Stimulated activated CD4-positive, alpha-beta T cell treated with anti-CD3 and anti-CD28 coated beads, Interleukin-1b, Interleukin-23, amount 100 ng/mL, for 1 hour (primary cell): ENCODE measurements around the gene ZFPM1.
A peak's percentile ranks its signal among the peaks of the same experiment; 100 is the strongest.

Experiments used
- DNase-seq, 2 donors: peaks; one replicate each; pipeline ENCODE4 v3.0.0-alpha.2; 2020; ENCODE audit warnings: low read depth in 2 of 2

ZFPM1 gene

DNA sequence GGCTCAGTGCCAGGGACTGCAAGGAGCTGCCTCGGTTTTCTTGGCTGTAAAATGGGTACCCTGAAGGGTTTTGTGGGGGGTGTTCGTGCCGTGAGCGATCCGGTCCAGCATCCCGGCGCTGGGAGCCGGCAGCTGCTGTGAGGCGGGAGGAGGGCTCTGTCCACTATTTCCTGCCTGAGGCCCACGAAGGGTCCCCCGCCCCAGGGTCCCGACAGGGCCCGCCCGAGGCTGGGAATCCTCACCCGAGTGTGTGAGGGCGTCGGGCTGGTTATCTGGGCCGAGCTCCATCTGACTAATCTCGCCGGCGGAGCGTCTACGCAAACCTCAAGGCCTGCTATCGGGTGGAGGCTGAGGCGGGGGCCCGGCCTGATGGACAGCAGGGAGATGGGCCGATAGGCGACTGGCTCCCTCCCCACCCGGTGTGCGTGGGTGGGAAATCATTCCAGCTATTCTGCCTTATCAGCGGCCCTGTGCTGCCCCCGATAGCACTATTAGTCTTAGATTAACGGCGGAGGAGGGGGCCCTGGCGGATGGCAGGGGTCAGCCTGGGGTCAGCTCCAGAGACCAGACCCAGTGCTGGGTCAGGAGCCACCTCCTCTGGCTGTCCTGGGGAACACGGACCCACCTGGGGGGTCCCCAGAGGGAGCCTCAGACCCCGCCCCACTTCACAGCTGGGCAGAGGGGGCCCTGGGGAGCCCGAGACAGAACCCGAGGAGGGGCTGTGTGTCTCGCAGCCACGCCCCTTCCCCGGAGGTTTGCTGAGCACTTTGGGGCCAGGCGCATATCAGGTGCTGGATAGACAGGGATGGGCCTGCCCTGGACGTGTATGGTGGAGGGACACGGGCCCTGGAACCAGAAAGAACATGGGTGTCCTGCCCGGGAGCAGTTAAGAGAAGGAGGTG is 44.7 kb downstream of the ZFPM1 start:
- no peak for DNase-seq

DNA sequence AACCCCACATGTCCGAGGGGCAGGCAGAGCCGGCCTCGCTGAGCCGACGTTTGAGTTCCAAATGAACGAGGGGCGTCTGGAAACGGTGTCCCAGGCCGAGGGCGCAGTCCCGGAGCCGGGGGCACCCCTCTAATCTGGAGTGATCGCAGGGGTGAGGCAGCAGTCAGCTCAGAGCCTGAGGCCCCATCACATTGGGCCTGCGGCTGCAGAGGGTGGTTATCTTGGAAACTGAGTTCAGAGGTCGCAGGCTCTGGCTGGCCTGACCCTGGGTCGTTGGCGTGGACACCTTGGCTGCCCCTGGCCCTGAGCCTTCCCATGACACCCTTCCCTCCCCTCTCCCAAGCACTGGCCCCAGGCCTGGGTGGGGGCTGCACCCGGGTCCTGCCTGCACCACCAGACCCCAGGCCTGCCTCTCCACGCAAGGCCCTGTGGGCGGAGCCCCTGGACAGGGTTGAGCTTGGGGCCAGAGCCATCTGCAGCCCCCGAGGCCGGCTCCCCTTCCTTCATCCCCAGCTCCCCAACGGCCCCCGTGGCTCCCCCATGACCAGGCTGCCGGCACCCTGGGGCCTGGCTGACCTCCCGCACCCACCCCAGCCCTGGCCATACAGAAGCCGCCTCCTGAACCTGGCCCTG is 45.6 kb downstream of the ZFPM1 start:
- no peak for DNase-seq

DNA sequence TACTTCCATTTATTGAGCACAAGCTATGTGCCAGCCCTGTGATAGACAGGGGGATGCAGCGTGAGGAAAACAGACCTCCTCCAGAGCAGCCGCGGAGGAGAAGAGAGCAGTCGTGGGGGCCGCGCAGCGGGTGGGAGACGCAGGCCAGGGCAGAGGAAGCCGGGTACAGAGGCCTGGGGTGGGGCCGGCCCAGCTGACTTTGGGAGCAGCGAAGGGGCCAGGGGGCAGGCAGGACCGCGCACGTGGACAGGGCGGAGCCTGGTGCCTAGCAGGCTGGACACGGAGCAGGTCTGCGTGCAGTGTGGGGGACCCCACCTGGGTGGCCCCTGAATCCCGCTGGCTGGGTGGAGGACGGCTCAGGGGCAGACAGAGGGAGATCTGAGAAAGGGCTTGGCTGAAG is 46.2 kb downstream of the ZFPM1 start:
- no peak for DNase-seq

DNA sequence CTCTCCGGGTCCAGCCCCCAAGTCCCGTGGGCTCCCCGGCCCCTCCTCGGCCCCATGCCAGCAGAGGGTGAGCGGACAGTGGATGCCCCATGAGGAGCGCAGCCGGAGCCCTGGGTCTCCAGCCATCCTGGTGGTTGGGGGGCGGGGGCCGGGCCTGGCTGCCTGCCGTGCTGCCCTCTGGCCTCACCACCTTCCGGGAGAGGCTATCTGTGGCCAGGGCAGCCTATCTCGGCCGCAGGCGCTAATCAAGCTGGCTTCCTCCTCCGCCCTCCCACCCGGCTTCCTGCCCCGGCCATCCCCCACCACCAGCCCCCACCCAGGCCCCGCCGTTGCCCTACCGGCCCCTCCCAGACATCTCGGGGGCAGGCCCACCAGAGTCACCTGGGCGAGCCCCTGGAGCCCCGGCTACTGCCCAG is 46.8 kb downstream of the ZFPM1 start:
- DNase-seq: no peak

DNA sequence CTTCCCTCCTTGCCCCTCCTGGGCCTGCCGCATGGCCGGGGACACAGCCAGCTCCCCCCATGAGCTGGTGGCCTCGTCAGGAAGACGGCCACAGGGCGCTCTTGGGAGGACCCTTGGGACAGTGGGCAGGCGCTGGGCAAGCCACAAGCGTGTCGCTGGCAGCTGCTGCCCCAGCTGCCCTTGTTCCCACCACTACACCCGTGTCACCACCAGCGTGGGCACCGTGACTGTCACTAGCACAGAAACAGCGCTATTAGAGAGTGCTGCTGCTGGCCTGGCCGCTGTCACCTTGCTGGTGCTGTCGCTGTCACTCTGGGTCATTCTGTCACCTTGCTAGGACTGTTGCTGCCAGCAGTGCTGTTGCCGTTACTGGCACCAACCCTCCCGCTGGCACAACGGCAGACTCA is 47.2 kb downstream of the ZFPM1 start:
- no peak for DNase-seq

DNA sequence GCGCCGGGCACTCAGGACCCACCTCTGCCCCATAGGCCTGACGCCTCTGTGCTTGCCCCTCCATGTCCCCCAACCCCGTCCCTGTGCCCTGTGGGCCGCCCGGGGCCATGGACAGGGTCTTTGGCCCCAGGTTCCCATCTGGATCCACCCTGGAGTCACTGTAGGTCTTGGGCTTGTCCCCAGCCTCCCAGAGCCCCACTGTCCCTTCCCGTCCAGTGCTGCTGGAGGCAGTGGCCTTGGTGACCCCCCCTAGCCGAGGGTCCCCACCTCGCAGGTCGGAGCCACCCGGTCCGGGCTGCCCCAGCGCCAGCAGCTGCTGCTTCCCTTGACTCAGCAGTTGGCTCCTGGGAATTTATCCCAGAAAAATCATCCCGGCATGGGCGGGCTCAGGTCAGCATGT is 49.3 kb downstream of the ZFPM1 start:
- no peak for DNase-seq

DNA sequence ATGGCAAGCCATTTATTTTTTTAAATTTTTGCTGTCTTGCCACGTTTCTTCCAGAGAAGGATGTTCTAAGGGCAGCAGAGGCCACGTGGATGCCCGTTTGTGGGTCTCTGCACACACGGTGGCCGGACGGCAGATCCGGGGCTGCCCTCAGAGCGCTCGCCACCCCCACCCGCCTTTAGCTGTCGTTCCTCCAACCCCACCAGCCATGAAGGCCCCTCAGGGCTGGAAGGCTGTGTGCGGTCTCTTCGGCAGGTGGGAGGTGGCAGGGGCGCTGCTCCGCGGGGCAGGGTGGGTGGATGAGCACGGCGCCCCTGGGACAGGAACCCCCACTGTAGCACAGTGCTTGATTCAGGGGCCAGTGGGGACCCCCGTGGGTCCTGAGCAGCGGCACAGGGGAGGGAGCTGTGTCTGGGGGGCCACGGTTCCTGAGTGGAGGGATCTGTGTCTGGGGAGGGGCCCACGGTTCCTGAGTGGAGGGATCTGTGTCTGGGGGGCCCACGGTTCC is 49.7 kb downstream of the ZFPM1 start:
- no peak for DNase-seq

DNA sequence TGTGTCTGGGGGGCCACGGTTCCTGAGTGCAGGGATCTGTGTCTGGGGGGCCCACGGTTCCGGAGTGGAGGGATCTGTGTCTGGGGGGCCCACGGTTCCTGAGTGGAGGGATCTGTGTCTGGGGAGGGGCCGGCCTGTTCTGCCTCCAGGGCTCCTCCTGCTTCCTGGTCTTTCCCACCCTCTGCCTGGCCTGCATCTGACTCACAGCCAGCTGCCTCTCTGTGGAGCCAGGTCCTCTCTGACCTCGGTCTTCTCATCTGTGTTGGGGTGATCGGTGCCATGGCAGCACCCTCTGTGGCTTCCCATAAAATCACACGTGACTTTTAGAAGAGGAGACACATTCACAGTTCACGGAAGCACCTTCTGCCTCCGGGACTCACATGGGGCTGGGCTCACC is 50.3 kb downstream of the ZFPM1 start:
- DNase-seq: no peak

DNA sequence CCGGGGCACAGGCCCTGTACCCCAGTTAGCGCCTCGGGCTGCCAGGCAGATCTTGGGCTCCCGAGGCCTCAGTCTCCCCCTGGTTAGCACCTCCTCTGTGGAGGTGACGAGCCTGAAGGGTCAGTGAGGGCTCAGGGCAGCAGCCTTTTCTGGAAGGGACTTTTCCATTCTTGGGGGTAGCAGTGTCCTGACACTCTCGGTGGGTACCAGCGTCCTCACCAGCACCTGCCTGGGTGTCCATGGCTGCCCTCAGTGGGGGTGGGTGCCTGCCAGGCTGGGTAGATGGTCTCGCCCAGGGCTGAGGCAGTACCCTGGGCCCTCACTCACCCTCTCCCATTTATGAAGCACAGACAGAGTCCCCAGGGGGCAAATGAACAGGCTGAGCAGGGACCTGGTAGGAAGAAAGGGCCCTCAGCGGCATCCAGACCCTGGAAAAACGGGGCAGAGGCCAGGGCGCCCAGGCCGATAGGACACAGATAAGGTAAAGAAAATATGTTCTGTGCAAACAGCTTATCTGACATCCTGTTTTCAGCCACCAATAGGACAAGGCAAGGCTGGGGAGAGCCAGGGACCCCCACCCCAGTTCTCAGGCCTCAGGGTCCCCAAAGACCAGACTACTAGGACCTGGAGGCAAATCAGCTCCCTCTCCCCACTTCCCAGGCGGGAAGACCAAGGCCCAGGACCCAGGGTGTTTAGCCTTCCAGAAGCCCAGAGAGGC is 50.9 kb downstream of the ZFPM1 start:
- DNase-seq: no peak

DNA sequence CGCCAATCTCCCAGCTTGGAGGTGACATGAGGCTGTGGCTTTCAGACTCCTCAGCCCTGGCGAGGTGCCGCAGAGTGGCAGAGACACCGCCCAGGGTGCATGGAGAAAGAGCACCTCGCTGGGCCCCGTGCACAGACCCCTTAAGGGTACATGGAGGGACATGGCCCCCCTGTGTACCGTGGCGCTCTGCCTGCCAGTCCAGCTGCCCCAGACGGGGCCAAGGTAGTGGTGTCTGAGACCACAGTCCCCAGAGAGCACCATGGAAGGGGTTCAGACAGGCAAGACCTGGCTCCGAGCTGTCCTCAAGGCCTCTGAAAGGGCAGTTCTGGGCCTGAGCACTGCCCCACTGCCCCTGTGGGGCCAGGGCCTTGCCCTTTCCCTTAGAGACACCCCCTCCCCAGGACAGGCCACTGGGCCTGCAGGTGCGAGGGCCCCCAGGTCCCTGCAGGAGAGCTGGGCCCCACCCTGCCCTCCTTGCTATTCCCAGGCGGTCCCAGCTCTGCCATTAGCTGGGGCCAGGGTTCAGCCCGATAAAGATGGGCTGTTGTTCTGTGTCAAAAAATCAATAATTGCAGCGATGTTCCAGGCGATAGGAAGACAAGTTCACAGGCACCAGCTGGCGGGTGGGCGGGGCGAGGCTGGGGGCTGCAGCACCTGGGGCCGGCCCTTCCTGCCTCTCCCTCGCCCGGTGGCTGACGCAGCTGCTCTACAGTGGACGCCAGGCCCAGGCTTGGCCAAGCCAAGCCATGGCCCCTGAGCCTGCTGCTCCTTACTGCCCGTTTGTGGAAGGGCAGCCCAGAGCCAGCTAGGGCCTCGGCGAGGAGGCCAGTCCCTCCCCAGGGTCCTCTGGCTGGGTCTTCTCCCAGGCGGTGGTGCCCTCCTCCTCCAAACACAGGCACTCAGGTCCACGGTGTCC is 51.7 kb downstream of the ZFPM1 start:
- DNase-seq: no peak

DNA sequence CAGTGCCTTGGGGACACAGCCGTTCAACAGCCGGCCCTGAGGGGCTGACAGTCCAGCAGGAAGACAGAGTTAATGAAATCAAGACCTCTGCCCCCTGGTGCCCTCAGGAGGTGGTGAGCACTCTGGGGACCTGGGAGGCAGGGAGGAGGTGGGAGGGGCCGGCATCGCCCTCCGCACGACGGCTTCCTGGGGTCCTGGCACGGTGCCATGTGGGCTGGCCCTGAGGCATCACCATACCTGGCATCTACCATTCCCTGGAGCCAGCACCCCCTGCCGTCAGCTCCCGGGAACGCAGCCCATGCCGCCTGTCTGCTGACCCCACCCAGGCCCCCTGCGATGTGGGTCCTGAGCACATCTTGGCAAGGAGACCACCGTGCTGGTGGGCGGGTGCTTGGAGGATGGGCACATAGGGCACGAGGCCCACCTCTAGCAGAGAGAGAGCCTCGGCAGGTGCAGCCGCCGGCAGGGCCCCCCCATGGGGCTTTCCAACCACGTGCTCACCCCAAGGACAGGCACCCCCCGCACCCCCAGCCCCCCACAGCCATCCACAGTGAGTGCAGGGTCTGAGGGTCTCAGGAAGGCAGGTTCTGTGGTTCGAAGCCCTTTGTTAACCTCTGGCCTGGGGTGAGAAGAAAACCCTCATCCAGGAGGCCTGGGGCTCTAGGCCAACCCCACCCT is 52.5 kb downstream of the ZFPM1 start:
- peak; percentile 39 to 44 for DNase-seq

DNA sequence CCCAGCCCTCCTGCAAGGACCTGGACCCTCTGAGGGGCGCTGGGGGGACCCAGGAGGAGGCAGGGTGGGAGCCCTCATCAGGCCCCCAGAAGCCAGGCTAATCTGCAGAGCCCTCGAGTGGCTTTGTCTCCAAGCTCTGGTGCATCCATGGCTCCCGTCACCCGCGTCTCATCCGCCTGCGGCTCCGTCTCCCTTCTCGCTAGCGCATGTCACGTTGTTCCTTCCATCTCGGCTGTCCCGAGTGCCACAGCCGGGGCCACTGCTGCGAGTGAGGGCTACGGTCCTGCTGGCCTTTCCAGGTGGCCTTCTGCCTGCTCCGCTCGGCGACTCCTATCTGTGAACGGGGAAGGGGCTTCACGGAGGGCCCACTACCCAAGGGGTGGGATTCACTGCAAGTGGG is 53.6 kb downstream of the ZFPM1 start:
- DNase-seq: no peak

DNA sequence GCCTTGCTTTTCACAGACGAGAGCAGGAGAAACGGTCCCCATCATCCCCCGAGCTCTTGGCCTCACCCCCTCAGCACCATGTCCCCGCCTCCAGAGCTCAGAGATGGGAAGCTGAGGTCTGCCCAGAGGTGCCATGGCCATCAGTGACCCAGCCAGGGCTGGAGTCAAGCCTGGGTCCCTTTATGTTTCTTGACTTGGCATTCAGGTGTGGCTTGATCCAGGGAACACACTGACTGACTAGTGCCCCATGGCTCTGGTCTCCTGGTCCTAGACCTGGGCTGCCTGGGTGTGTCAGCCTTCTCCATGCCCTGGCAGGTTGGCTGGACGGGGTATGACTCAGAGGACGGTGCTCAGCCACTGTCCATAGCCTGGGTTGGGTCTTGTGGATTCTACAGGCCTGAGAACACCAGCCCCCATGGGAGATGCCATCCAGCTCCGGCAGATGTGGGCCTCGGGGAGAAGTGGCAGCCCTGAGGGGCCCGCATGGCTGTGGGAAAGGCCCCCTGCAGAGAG is 54.2 kb downstream of the ZFPM1 start:
- no peak for DNase-seq

DNA sequence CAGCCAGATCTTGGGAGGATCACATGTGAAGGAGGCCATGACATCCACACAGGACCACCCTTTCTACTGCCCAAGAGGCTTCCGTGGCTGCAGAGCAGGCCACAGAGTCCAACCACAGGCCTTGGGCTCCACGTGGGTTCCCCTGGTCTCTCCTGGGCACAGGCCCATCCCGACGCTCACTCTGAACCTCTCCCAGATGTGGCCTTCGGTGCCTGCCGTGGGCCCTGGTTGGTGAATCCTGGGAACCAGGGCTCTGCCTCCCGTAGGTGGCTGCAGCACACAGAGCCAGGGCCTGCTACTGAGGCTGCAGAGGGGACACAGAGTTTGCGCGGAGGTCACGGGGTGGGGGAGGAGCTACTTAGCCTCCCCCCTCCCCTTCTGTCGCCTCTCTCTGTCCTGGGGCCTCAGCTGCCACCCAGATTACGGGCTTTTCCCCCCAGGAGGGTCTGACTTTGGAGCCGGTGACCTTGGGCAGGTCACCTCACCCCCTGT is 55.3 kb downstream of the ZFPM1 start:
- DNase-seq: no peak

DNA sequence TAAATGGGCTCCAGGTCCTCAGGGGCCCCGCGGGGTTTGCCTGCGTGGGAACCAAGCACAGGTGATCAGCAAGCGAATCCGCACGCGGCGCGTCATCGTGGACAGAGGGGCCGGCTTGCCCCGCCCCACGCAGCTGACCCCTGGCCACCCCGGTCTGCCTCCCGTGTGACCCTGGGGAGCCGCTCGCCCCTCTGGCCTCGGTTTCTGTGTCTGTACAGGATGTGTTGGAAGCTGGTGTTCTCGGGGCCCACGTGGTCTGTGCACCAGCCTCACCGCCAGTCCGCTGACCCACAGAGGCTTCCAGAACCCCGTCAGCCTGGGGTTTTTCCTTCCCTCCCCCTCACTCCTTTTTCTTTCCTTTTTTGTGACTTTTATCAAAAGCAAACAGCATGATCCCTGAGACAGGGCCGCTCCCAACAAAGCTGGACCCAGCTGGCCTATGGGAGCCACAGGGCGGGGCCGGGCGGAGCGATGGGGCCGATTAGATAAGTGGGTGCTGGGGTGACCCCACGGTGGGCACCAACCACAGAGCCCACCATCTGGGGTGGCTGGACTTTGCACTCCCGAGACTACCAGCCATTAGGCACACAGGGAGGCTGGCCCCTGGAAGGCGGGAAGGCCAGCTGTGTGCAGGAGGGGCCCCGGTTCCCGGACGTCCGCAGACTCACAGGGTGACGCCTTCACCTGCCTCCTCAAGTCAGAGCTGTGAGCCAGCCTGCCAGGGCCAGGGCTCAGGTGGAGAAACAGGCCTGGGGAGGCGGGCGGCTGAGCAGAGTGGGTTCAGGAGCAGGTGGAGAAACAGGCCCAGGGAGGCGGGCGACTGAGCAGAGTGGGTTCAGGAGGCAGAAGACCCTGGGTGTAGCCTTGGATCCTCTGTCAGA is 56.0 kb downstream of the ZFPM1 start:
- no peak for DNase-seq

DNA sequence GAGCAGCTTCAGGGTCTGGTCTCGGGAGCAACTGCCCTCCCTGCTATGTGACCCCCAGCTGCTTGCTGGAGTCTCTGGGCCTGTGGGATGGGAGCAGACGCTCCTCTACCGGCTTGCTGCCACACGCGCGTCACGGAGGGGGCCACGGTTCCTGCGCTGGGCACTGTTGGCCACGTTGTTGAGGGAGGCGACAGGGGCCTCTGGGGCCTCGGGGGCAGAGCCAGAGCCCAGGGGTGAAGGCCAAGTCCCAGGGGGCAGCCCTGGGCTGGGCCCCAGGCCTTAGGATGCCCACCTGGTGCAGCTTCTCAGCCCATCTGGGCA is 56.6 kb downstream of the ZFPM1 start:
- no peak for DNase-seq

DNA sequence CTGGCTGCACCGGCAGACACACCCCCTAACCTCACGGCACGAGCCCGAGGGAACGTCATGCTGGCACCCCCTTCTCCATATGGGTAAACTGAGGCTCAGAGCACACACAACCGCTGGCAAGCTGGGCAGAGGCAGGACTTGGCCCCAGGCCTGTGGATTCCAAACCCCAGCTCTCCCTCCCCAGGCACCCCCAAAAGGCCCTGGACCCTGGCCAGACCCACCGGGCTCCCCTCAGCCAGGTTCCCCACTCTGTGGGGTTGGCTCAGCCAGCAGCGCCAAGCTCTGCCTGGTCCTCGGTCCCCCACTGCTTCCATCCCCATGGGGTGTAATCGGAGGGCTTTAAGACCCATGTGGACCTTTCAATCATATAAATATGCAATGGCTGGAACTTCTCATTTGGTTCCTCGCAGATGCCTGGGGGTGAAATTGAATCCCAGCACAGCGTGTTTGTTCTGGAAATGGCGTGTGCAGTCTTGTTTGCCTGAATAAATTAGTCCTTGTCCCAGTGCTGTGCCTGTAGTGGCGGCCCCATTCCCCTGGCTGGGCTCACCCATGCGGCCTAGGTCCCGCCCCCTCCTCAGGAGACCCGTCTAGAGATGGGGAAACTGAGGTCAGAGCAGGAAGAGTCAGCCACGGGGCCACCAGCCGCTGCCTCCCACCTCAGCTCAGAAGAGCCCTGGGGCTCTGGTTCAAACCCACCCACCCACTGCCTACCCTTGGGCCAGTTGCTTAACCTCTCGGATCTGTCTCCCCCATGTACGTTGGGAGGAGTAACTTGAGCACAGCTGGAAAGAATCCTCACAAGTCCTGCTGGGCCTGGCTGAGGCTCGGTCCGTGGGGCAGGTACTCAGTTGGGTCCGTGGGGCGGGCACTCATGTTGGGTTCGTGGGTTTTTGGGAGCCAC is 57.3 kb downstream of the ZFPM1 start:
- DNase-seq: no peak

DNA sequence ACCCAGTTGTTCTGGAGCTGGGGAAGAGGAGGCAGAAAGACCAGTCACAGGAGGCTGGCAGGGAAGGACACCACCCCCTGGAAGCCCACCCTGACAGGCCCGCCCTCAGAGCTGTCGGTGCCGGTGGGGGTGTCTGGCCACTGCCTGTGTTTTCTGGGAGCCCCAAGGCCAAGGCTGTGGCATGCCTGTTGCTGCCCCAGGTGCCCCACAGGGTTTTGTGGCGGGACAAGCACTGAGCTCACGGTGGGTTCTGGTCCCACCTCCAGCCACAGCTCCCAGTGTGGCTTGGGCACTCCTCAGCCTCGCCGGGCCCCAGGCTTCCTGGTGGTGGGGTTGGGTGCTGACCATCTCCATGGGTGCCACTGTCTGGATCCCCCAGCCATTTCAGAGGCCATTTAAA is 58.0 kb downstream of the ZFPM1 start:
- no peak for DNase-seq

DNA sequence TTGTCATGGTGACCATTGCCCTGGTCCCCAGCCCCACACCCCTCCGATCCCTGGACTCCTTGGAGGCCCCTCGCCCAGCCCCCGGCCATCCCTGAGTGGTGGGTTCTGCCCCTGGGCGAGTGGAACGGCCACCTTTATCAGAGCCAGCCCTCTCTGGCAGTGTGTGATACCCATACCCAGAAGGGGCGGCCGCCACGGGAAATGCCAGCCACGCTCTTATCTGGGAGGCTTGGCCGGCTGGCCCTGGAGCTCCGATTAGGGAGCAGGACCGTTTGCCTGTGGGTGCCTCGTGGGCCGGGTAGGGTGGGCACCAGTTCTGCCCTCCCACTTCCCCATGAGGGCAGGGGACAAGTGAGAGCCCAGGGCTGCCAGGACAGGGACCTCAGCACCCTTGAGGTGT is 58.8 kb downstream of the ZFPM1 start:
- DNase-seq: no peak
